Measurements from ENCODE around the gene SLCO2A1. TPM values are rescaled to one million over a fixed set of nuclear protein-coding genes. Genes with fewer than 3 reads are reported as not detected.

Gene SLCO2A1
- total and polyA plus RNA-seq, 2 donors from 2014 or later, result 27.2 to 169 TPM

DNA sequence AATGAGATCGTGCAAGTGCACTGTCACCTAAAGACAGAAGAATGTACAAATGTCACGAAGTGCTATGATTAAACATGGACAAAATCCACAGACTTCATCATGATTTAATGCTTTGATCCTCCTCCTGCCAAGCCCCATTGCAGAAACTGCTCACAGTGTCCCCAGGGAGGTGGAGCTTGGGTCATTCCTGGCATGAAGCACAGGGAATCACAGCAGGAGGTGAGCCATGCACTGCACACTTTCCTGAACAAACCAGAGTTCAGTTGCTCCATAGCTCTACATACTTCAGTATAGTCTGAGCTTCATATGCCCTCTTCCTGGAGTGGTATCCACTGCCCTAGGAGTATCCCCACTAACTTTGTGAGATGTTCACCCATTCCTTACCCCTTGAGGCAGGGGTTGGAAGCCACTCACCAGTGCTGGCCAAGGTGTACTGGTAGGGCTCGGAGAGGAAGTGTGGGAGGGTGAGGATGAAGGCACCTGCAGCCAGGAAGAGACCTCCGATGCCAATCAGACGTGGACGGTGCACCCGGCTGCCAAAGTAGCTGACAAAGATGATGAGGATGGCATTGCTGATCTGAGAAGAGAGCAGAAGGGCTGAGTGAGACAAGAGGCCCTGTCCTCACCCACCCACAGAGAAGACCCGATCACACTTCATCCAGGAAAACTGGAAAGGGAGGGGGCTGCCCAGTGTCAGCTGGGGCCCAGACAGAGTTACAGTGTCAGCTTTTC is 56.3 kb downstream of the SLCO2A1 start:
- no peaks in the 10 kb centered on the region for H3K27me3 ChIP-seq (ENCODE audit: control insufficient read depth, insufficient read depth, low read length)
- no peaks in the 10 kb centered on the region for H3K9me3 ChIP-seq (ENCODE audit: control insufficient read depth in 2 of 3, insufficient read depth in 1 of 3, low read length in 3 of 3)
- intact Hi-C loops (cut with DNase I), result no loop called here
- peaks cover 0 to 15% (median 6%) of the 10 kb centered on the region in 3 donors for H3K4me1 ChIP-seq (ENCODE audit: control insufficient read depth in 2 of 3, insufficient read depth in 2 of 3, low read depth in 1 of 3, low read length in 3 of 3)
- H3K9ac ChIP-seq (ENCODE audit: low read length in 3 of 3), result no peak overlapping the region
- H3K36me3 ChIP-seq (ENCODE audit: control insufficient read depth in 2 of 3, insufficient read depth in 3 of 3, low read length in 3 of 3), result no peaks in the 10 kb centered on the region
- TF ChIP-seq, protein P1, sequence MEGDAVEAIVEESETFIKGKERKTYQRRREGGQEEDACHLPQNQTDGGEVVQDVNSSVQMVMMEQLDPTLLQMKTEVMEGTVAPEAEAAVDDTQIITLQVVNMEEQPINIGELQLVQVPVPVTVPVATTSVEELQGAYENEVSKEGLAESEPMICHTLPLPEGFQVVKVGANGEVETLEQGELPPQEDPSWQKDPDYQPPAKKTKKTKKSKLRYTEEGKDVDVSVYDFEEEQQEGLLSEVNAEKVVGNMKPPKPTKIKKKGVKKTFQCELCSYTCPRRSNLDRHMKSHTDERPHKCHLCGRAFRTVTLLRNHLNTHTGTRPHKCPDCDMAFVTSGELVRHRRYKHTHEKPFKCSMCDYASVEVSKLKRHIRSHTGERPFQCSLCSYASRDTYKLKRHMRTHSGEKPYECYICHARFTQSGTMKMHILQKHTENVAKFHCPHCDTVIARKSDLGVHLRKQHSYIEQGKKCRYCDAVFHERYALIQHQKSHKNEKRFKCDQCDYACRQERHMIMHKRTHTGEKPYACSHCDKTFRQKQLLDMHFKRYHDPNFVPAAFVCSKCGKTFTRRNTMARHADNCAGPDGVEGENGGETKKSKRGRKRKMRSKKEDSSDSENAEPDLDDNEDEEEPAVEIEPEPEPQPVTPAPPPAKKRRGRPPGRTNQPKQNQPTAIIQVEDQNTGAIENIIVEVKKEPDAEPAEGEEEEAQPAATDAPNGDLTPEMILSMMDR (IDR thresholded peaks at IDR 0.05; ENCODE audit: borderline replicate concordance, extremely low read depth, insufficient read depth), result no peak
- H3K27ac ChIP-seq (ENCODE audit: low read depth in 2 of 2, low read length in 2 of 2), result no peak overlapping the region
- H3K4me3 ChIP-seq (ENCODE audit: low read length in 3 of 3), result no peak overlapping the region
- DNase-seq (no peak), FAIRE-seq (no peak)

DNA sequence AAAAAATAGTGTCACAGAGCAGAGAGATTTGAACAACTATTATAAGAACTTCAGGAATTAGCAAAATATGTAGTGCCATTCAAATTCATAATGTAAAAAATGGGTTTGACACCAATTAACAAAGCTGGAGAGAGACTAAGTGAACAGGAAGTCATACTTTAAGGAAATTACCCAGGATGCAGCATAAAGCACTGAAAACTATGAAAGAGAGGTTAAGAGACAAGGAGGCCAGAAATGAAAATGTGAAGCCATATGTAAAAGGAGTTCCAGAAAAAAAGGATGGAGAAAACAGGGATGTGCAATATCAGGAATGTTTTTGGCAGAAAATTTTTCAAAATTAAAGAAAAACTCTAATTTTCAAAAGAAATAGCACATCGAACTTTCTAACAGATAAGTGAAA is 57.6 kb downstream of the SLCO2A1 start:
- FAIRE-seq, result no peak
- peaks cover 0 to 9% (median 6%) of the 10 kb centered on the region in 3 donors for H3K4me1 ChIP-seq (ENCODE audit: control insufficient read depth in 2 of 3, insufficient read depth in 2 of 3, low read depth in 1 of 3, low read length in 3 of 3)
- no peak overlapping the region for H3K4me3 ChIP-seq (ENCODE audit: low read length in 3 of 3)
- no peak for DNase-seq
- H3K27ac ChIP-seq (ENCODE audit: low read depth in 2 of 2, low read length in 2 of 2), result no peak overlapping the region
- no peaks in the 10 kb centered on the region for H3K36me3 ChIP-seq (ENCODE audit: control insufficient read depth in 2 of 3, insufficient read depth in 3 of 3, low read length in 3 of 3)
- TF ChIP-seq, protein P1 (IDR thresholded peaks at IDR 0.05; ENCODE audit: borderline replicate concordance, extremely low read depth, insufficient read depth), result no peak
- no peaks in the 10 kb centered on the region for H3K9me3 ChIP-seq (ENCODE audit: control insufficient read depth in 2 of 3, insufficient read depth in 1 of 3, low read length in 3 of 3)
- no peak overlapping the region for H3K9ac ChIP-seq (ENCODE audit: low read length in 3 of 3)
- no peaks in the 10 kb centered on the region for H3K27me3 ChIP-seq (ENCODE audit: control insufficient read depth, insufficient read depth, low read length)
- intact Hi-C loops (cut with DNase I), result no loop called here

- Histone ChIP-seq H3K4me3 (ENCODE audit: low read length in 3 of 3) (no peak overlapping the region), H3K27me3 (ENCODE audit: control insufficient read depth, insufficient read depth, low read length) (no peaks in the 10 kb centered on the region), H3K27ac (ENCODE audit: low read depth in 2 of 2, low read length in 2 of 2) (peak overlapping the region in 1 of 2 donors; percentile 27), H3K9ac (ENCODE audit: low read length in 3 of 3) (no peak overlapping the region), H3K36me3 (ENCODE audit: control insufficient read depth in 2 of 3, insufficient read depth in 3 of 3, low read length in 3 of 3) (no peaks in the 10 kb centered on the region), H3K4me1 (ENCODE audit: control insufficient read depth in 2 of 3, insufficient read depth in 2 of 3, low read depth in 1 of 3, low read length in 3 of 3) (peaks cover 0 to 9% (median 6%) of the 10 kb centered on the region in 3 donors), H3K9me3 (ENCODE audit: control insufficient read depth in 2 of 3, insufficient read depth in 1 of 3, low read length in 3 of 3) (no peaks in the 10 kb centered on the region)
- TF ChIP-seq, protein P1 (IDR thresholded peaks at IDR 0.05; ENCODE audit: borderline replicate concordance, extremely low read depth, insufficient read depth), result no peak
- no peak for FAIRE-seq
- intact Hi-C loops (cut with DNase I), result no loop called here
- peak in 1 of 5 donors; percentile 87 for DNase-seq
Observed at GRCh38 chr3:133970916-133971315, 58.8 kb downstream of the SLCO2A1 start.
